Mucosa of descending colon (tissue), 3 donors: ENCODE measurements around the gene PDF. TPM values are rescaled to one million over a fixed set of nuclear protein-coding genes. Genes with fewer than 3 reads are reported as not detected.
A peak's percentile ranks its signal among the peaks of the same experiment; 100 is the strongest.

Experiments
- ATAC-seq: fragments of 200-7000 bp; cut with Tn5 transposase; one replicate; pipeline ENCODE4 v1.9.1; 2020; ENCODE audit warnings: mild to moderate bottlenecking, moderate library complexity
- DNase-seq, 3 donors: peaks; one replicate each; pipeline ENCODE4 v3.0.0-alpha.2; 2020
- H3K36me3 ChIP-seq: fragments of 200-600 bp; one replicate; pipeline ENCODE4 v1.8.0; 2021; ENCODE audit warnings: low read depth, mild to moderate bottlenecking
- H3K4me1 ChIP-seq: fragments of 200-600 bp; one replicate; pipeline ENCODE4 v1.8.0; 2021; ENCODE audit warnings: low read depth, mild to moderate bottlenecking
- H3K4me3 ChIP-seq: fragments of 200-600 bp; one replicate; pipeline ENCODE4 v1.8.0; 2021; ENCODE audit warnings: mild to moderate bottlenecking
- H3K9me3 ChIP-seq: fragments of 200-600 bp; one replicate; pipeline ENCODE4 v1.8.0; 2021; ENCODE audit warnings: mild to moderate bottlenecking
- CTCF ChIP-seq: fragments of 200-600 bp; IDR thresholded peaks from one replicate; pipeline ENCODE4 v1.8.0; 2022; ENCODE audit warnings: antibody characterized with exemption, mild to moderate bottlenecking
- intact Hi-C, 2 donors: fragments of 100-400 bp; cut with DNase I in 1 of 2; cut with micrococcal nuclease in 1 of 2; formaldehyde crosslinking; loops; one replicate each; pipeline versions ENCODE4 v1.11.0 to v1.11.1; 2022; cut with DNase I, micrococcal nuclease
- total RNA-seq, 3 donors: library from RNA; stranded (reverse); fragmentation: NEBNext Ultra II Directional in 2 of 3; extraction: Animal tissue kit (Norgen Biotek cat#: 25700) in 2 of 3; gene quantifications; one replicate each; pipeline versions ENCODE4 v1.2.1 to v1.2.4, GENCODE V29; 2021 to 2023
- donor health status: DM: no; HTN: no; CAD: no; lungs with moderate emphysema.
- donor health status: DM: no; HTN: no; CAD: no.
- donor health status: DM: no; HTN: yes; CAD: no.

The PDF gene
- total RNA-seq, 3 donors from 2014 or later, result 9.0 to 14.8 (median 10.0) TPM

DNA sequence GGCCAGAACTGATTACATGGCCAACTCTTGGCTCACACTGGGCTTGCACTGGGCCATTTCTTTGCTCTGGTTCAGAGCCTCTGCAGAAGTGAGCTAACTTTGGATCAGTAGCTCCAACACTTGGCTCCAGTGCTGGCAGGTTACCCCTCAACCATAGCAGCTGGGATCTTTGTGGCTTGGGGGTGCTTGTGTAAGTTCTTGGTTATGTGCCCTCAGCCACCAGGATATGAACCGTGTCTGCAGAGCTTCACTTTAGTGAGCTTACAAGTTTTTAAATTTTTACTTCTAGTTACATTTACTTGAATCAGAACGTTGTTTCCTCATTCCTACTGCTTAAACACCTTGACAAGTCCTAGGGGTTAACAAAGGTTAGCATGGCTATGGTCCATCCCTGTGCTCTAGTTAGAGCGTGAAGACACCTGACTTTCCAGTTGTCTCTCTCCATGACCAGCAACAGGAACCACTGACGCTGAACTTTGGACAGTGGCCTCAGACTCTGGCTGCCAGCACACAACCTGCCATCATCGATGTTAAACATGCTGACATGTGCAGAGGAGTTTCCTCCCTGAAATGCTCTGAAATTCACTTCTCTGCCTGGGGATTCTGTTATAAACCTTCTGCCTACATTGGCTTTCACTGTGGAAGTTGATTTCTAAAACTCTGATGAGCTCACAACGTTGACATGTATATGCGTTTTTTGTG lies 4.1 kb downstream of the PDF start:
- Histone ChIP-seq H3K36me3 (peaks cover 6% of the 10 kb centered on the region), H3K4me1 (peaks cover 50% of the 10 kb centered on the region), H3K9me3 (no peaks in the 10 kb centered on the region), H3K4me3 (no peak overlapping the region)
- DNase-seq, result peak; percentile 16 to 70 (median 64)
- intact Hi-C loops, result no loop called here
- ATAC-seq, result peak; percentile 36
- TF ChIP-seq CTCF, result no peak

DNA sequence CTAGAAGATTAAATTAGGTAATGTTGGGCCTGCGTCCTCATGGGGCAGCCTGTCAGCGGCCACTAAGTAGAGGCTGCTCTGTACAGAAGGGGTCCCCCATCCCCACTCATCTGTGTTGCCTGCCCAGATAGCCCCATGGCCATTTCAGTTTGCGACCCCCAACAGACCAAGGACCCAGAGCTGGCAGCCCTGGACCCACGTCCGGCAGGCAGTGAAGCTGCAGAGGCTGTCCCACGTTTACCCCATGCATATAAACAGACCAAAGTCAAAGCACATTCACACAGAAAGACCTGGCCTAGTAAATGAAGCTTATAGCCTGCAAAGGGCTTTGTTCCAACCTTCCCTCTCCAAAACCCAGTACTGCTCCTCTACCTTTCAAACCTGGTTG lies 4.6 kb downstream of the PDF start:
- no peak for ATAC-seq
- no peak overlapping the region for H3K4me3 ChIP-seq

GRCh38 chr16:69324585-69325253 lies 5.7 kb downstream of the PDF start:
- Histone ChIP-seq H3K9me3 (no peaks in the 10 kb centered on the region), H3K36me3 (peaks cover 15% of the 10 kb centered on the region), H3K4me1 (peaks cover 46% of the 10 kb centered on the region), H3K4me3 (no peak overlapping the region)
- ATAC-seq, result no peak
- intact Hi-C loops, result no loop called here
- no peak for DNase-seq
- no peak for TF ChIP-seq CTCF

More for the DNA sequence above, 4.6 kb downstream of the PDF start:
- Histone ChIP-seq H3K4me1 (peaks cover 46% of the 10 kb centered on the region), H3K9me3 (no peaks in the 10 kb centered on the region), H3K36me3 (peaks cover 12% of the 10 kb centered on the region)
- no peak for TF ChIP-seq CTCF
- no peak for DNase-seq
- intact Hi-C loops, result no loop called here

DNA sequence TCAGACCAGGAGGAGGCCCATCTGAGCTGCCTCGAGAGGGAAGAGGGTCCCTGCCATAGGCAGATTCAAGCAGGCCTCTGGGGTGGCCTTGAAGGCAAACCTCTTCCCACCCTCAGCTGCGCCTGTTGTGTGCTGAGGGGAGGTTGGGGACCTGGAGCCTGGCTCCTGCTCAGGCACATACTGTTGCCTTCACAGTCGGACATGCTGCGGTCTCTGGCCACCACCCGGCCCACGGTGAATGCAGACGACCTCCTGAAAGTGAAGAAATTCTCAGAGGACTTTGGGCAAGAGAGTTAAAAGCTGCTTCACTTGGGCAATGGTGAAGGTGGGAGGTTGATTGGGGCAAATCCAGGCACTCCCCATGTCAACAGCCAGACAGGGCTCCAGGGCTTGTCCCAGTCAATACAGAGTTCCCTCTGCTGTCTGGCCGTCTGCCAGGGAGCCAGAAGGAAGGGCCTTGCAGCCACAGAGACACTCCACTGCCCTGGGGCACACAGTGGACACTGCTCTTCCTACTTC lies 6.3 kb downstream of the PDF start:
- H3K9me3 ChIP-seq, result no peaks in the 10 kb centered on the region
- DNase-seq, result peak; percentile 73 to 84 (median 76)
- H3K36me3 ChIP-seq, result peaks cover 15% of the 10 kb centered on the region
- ATAC-seq, result peak; percentile 72
- no peak overlapping the region for H3K4me3 ChIP-seq
- H3K4me1 ChIP-seq, result peaks cover 39% of the 10 kb centered on the region
- TF ChIP-seq CTCF, result no peak
- intact Hi-C loops, result no loop called here

DNA sequence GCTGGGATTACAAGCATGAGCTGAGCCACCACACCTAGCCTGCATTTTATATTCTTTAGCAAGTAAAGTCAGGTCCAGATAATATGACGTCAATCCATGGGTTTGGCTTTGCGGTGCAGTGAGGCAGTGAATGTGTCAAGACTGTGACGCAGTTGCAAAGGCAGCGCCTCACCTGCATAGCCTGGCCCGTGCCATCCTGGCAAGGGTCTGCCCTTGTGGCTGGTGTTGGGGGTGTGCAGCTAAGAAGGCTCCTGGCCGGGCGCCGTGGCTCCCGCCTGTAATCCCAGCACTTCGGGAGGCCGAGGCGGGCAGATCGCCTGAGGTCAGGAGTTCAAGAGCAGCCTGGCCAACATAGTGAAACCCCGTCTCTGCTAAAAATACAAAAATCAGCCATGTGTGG lies 7.0 kb downstream of the PDF start:
- H3K9me3 ChIP-seq, result no peaks in the 10 kb centered on the region
- ATAC-seq (no peak), DNase-seq (peak in 1 of 3 donors; percentile 50)
- intact Hi-C loops, result no loop called here
- no peak for TF ChIP-seq CTCF
- no peak overlapping the region for H3K4me3 ChIP-seq
- peaks cover 20% of the 10 kb centered on the region for H3K36me3 ChIP-seq
- H3K4me1 ChIP-seq, result peaks cover 33% of the 10 kb centered on the region
